ENCODE data around the gene SMYD1. TPM values are rescaled to one million over a fixed set of nuclear protein-coding genes. Genes with fewer than 3 reads are reported as not detected.

The SMYD1 gene
- polyA plus RNA-seq, 3 donors = 0.06 to 0.11 TPM; not detected in 1

DNA sequence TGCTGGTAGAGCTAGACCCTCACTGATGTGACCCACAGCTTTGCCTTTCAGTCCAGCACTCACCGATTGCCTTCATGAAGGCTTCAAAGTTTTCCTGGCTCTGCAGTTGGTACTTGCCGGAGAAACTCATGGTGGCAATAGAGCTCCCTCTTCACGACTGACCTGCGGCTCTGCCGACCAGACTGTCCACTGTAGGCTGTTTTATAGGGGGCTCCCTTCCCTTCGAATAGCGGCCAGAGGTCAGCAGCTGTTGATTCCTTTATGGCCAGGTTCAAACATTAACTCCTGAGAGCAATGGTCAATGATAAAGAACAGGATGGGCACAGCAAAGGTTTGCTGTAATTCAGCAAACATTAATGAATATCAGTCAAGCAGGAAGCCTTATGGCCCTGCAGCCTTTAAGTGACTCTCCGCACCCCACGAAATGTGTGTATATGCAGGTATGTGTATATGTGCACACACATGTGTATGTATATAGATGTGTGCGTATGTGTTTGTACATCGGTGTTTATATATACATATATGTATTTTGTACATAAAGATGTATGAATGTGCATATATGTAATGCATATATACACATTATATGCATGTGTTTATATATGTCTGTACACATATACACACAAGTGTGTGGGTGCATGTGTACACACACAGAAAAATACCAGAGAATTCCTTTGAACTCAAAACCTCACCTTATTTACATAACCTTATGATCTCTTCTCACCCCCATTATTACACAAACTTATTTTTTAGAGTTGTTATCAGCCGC lies 60.4 kb downstream of the SMYD1 start, which contains the start of gene FABP1:
Gene FABP1 (minus strand): TSS at position 175 of the 766 bp plus-strand sequence. CDS start 45 bp downstream, at position 130.
- WGBS, 3 donors = 70 to 83% (median 72%) methylated on average over 12 of the region's 12 CpGs
- H3K27ac ChIP-seq (ENCODE audit: low read depth, low read length) = no peak within 1 kb of the TSS

- WGBS, 3 donors = 85 to 93% (median 92%) methylated on average over 7 of the region's 7 CpGs
- H3K27ac ChIP-seq (ENCODE audit: low read depth, low read length) = no peak overlapping the region
Observed at GRCh38 chr2:88128654-88129312, 61.2 kb downstream of the SMYD1 start.

GRCh38 chr2:88129313-88129959 lies 61.8 kb downstream of the SMYD1 start:
- 87 to 91% (median 89%) methylated on average over 7 of the region's 7 CpGs for WGBS, 3 donors
- no peak overlapping the region for H3K27ac ChIP-seq (ENCODE audit: low read depth, low read length)

- 78 to 81% (median 80%) methylated on average over 9 of the region's 9 CpGs for WGBS, 3 donors
- H3K27ac ChIP-seq (ENCODE audit: low read depth, low read length) = no peak overlapping the region
Observed at GRCh38 chr2:88131201-88131998, 63.8 kb downstream of the SMYD1 start.

DNA sequence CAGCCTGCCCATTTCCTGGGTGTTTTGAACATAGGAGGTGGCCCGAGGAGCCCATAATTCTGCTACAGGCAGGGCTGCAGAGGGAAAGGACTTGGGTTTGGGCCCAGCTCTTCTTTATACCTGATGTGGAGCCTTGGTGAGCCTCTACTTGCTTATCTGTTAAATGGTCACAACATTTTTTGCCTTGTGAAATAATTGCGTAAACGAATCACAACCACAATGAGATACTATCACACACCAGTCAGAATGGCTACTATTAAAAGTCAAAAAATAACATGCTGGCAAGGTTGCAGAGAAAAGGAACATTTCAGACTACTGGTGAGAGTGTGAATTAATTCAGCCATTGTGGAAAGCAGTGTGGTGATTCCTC lies 64.4 kb downstream of the SMYD1 start:
- 88 to 97% (median 91%) methylated on average over 3 of the region's 3 CpGs for WGBS, 3 donors
- no peak overlapping the region for H3K27ac ChIP-seq (ENCODE audit: low read depth, low read length)

- H3K27ac ChIP-seq (ENCODE audit: low read depth, low read length) = no peak overlapping the region
- WGBS, 3 donors = 76 to 78% (median 77%) methylated on average over 3 of the region's 3 CpGs
Observed at GRCh38 chr2:88133875-88134274, 66.2 kb downstream of the SMYD1 start.

DNA sequence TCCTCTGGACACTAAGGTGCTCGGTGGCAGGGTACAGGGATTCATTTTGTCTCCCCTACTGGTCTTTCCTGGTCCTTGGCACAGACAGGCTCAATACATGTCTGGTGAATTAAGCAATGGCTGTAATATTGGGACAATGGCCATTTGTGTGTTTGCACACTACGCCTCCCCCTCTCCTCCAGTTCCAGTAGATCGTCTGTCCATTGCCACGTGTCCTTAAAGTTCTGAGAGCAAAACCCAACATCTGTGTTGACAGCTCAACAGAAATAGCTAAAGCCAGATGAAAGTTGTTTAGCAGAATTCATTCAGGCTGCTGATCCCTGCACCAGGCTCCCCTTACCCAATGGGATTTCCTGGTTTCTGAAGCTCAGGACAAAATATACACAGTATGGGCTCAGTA lies 69.2 kb downstream of the SMYD1 start:
- no peak overlapping the region for H3K27ac ChIP-seq (ENCODE audit: low read depth, low read length)
- 66 to 84% (median 80%) methylated on average over 4 of the region's 4 CpGs for WGBS, 3 donors

- 89 to 94% (median 93%) methylated on average over 4 of the region's 4 CpGs for WGBS, 3 donors
- no peak overlapping the region for H3K27ac ChIP-seq (ENCODE audit: low read depth, low read length)
Observed at GRCh38 chr2:88137833-88138232, 70.2 kb downstream of the SMYD1 start.

DNA sequence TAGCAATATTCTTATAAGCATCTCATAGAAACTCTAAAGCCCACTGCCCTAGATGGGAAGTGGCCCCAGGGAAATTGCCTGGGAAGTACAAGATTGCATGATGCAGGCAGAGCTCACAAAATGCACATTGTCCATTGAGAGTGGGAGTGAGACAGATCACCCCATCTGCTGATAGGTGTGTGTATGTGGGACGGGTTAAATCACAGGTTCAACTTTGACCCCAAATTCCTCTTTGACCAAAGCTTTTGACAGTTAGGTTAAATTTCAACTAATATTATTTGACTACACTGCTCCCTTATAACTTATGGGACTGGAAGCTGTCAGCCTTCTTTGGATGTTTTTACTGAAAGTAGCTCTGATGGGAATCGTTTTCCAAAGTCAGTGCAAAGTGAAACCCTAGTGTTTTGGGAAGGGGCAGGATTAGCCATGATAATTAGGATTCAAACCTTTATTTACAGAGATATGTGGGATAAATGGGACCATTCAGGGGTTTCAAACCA lies 71.6 kb downstream of the SMYD1 start:
- H3K27ac ChIP-seq (ENCODE audit: low read depth, low read length) = no peak overlapping the region
- WGBS, 3 donors = 26 to 73% (median 60%) methylated on average over 2 of the region's 2 CpGs

DNA sequence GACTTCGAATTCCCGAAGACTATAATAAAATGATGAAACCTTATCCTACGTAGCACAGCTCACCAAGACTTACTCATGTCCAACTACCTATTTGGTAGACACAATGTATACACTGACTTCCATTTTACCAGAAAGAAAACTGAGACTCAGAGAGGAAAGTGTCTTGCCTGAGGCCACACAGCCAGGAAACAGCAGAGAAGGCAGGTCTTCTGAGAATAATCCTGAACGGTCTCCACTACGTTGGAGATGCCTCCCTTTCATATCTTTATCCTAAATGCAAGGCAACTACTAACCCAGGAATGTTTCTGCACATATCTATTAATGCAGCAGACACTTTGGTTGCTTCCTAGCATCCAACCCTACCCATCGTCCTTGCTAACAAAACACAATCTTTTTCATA lies 72.2 kb downstream of the SMYD1 start:
- 81 to 85% (median 81%) methylated on average over 6 of the region's 6 CpGs for WGBS, 3 donors

GRCh38 chr2:88141952-88142351 lies 74.3 kb downstream of the SMYD1 start:
- 95 to 98% (median 98%) methylated on average over 2 of the region's 2 CpGs for WGBS, 3 donors
- no peak overlapping the region for H3K27ac ChIP-seq (ENCODE audit: low read depth, low read length)

More for the DNA sequence above, 72.2 kb downstream of the SMYD1 start:
- H3K27ac ChIP-seq (ENCODE audit: low read depth, low read length) = no peak overlapping the region

DNA sequence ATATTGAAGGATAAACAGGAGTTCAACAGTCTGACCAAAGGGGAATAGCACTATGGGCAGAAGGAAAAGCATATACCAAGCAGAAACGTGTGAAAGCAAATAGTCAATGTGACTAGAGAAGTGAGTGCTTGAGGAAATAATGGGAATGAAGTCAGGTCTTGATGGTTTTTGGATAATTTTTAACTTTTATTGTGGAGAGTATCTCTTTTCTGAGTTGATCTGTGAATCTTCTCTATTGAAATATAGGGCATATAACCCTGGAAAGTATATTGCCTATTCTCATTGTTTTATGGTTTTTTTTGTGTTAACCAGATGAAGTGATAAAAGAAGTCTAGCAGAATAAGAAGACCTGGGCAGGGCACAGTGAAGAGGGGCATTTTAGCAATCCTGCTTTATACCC lies 76.6 kb downstream of the SMYD1 start:
- WGBS, 3 donors = 62 to 88% (median 81%) methylated on average over 1 of the region's 1 CpG
- H3K27ac ChIP-seq (ENCODE audit: low read depth, low read length) = no peak overlapping the region

DNA sequence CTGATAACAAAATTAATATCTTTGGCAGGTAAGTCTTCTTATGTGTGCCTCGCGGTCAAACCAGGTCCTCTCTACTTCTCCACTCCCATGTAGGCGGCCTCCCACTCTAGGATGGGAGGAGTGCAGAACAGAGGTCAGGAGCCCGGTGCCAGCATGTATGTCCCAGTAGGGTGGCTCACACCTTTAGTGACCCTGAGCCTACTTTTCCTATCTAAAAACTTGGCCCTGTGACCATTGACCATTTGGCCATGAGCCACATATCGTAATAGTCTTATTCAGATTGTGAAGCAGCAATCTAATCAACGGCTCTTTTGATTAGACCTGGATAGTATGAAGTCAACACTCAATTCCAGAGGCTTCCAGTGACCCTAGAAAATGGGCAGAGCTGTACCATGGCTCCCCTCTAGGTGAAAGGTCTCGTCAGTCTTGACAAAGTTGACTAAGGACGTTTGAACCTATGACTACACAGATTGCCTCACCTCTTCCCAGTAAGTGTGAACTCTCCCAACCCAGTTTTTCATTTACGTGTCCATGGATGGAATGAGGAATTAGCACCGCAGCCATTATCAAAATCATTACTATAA lies 77.4 kb downstream of the SMYD1 start:
- 78 to 87% (median 84%) methylated on average over 10 of the region's 10 CpGs for WGBS, 3 donors
- H3K27ac ChIP-seq (ENCODE audit: low read depth, low read length) = no peak overlapping the region

DNA sequence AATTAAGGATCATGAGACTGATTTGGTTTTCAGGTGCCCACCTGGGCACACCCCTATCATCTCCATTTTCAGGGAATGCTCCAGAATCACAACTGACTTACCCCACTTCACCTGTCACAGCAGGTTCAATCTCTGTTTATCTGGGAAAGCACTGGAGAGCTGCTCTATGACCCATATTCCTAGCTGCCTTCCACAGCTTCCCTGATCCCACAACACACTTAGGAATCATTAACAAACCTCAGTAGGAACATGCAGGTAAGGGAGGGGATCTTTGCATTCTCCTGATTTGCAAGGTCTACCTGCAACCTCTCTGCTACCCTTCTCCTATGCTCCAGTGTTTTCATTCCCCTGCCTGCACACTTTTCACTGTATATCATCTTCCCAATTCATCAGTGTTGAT lies 79.0 kb downstream of the SMYD1 start:
- H3K27ac ChIP-seq (ENCODE audit: low read depth, low read length) = no peak overlapping the region

- no peak overlapping the region for H3K27ac ChIP-seq (ENCODE audit: low read depth, low read length)
- 70 to 94% (median 94%) methylated on average over 2 of the region's 2 CpGs for WGBS, 3 donors
Observed at GRCh38 chr2:88147145-88147544, 79.5 kb downstream of the SMYD1 start.

DNA sequence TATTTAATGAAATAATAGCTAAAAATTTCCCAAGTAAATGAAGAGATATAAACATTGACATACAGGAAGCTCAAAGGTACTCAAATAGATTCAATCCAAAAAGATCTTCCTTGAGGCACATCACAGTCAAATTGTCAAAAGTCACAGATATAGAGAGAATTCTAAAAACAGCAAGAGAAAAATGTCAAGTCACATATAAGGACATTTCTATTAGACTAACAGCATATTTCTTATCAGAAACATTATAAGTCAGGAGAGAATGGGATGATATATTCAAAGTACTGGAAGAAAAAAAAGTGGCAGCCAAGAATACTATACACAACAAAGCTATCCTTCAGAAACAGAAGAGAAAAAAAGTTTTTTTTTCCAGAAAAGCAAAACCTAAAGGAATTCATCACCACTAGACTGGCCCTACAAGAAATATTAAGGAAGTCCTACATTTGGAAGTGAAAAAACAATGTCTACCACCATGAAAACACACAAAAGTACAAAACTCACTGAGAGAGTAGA lies 81.4 kb downstream of the SMYD1 start:
- no peak overlapping the region for H3K27ac ChIP-seq (ENCODE audit: low read depth, low read length)

GRCh38 chr2:88159481-88159880 lies 91.9 kb downstream of the SMYD1 start:
- 71 to 85% (median 75%) methylated on average over 3 of the region's 3 CpGs for WGBS, 3 donors
- no peak overlapping the region for H3K27ac ChIP-seq (ENCODE audit: low read depth, low read length)

DNA sequence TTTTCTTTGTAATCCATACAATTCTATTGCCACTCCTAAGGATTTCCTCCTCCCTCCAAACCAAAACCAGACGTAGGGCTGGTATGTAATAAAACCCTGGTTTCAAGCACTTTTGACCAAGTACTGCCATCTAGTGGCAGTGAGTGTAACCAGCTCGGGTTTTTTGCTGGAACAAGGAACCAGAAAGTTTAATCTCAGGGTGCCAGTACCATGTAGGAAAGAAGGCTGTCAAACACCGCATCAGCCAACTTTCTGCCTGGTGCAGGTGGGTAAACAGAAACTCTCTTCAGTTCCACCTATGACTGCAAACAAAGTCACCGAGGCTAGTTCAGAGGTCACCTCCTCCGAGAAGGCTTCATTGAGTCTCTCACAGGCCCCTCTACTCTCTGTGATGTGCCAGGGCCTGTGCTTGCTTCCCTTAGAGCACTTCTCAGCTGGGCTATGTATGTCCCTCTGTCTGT lies 92.4 kb downstream of the SMYD1 start:
- no peak overlapping the region for H3K27ac ChIP-seq (ENCODE audit: low read depth, low read length)

More for the DNA sequence above, 92.4 kb downstream of the SMYD1 start:
- 16 to 27% (median 27%) methylated on average over 5 of the region's 5 CpGs for WGBS, 3 donors

Measured in adipose tissue (tissue), 3 donors.